NCI-H128 (cell line): ENCODE data around the gene GNB2.
"Not testable (repeated sequence)": the region's sequence is repeated elsewhere in the genome, so short reads cannot be mapped to it uniquely, and the experiment has no call there.

Source experiments
- DNase-seq: peaks from one replicate; lab custom pipeline; 2025; ENCODE audit not compliant: unreplicated experiment; lab: John Stamatoyannopoulos, UW

GNB2 gene

DNA sequence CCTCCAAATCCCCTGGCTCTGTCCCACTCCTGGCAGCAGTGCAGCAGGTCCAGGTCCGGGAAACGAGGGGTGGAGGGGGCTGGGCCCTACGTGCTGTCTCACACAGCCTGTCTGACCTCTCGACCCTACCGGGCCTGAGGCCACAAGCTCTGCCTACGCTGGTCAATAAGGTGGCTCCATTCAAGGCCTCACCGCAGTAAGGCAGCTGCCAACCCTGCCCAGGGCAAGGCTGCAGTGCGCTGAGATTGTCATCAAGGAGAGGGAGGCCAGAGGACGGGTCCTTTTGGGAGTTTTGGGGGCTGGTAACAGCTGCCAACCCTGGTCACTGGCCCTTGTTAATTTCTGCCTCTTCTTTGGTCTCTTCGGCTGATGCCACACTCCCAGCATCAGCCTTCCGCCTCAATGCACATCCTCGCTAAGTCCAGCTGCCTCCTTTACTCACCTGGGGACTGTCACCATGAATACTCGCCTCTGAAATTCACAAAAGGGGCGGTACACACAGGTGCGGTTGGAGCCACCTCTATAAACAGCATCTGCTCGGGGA, 50.3 kb downstream of the GNB2 start:
- no peak for DNase-seq

DNA sequence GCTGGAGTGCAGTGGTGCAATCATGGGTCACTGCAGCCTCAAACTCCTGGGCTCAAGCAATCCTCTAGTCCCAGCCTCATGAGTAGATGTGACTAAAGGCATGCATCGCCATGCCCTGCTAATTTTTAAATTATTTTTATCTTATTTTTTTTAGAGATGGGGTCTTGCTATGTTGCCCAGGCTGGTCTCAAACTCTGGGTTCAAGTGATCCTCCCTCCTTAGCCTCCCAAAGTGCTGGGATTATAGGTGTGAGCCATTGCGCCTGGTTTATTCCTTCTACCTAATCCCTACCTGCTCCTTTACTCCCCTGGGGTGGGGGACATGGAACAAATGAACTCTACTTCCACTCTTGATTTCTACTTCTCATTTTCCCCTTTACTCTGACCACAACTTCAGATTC, 50.8 kb downstream of the GNB2 start:
- not testable (repeated sequence) for DNase-seq

DNA sequence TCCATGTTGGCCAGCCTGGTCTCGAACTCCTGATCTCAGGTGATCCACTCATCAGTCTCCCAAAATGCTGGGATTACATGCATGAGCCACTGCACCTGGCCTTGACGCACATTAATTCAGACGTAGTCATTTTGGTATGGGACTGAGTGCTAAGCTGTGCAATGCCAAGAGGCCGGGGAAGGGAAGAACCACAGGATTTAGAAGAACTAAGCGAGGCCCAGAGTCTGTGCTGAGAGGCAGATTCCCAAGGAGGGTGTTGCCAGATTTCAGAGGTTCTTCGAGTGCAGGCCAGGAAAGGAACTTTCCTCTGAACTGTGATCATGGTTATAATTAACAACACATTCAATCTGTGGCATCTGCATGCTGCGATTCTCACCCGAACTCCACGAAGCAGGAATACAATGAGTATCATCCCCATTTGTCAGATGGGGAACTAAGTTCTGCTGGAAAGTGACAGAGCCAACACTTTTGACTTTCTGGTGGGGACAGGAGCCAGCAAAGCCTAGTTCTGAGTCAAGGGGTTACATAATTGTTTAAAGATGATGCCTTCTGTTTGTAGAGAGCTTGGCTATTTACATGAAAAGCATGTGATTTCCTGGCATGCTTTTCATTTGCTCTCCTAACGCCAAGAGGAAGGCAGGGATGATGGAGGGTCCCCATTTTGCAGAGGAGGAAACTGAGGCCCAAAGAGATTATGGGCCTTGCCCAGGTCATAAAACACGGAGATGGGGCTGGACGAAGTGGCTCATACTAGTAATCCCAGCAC, 53.6 kb downstream of the GNB2 start:
- DNase-seq, result no peak

DNA sequence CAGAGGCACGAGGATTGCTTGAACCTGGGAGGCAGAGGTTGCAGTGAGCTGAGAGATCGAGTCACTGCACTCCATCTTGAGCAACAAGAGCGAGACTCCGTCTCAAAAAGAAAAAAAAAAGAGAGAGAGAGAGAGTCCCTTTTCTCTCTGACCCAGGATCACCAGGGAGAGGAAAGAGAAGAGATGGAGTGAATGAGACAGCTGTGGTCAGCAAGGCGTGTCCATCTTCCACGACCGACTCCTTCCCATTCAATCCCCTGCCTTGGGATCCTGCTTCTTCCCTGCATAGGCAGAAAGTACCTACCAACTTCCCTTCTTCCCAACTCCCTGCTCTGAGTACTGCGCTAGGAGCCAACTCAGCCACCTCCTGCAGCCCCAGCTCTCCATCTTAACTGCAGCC, 54.7 kb downstream of the GNB2 start:
- DNase-seq, result no peak
